BE2C (cell line): ENCODE measurements around the gene ANKRD31.
"Not testable (repeated sequence)": the region's sequence is repeated elsewhere in the genome, so short reads cannot be mapped to it uniquely, and the experiment has no call there.

Experiments
- DNase-seq: peaks from one replicate; pipeline ENCODE4 v3.0.0-alpha.2; 2020
- H3K27me3 ChIP-seq: fragments of 250-450 bp; sonication (Bioruptor Pico); 2 replicates; pipeline ENCODE4 v1.5.1; 2020; ENCODE audit warnings: mild to moderate bottlenecking
- H3K36me3 ChIP-seq: fragments of 250-450 bp; sonication (Bioruptor Pico); 2 replicates; pipeline ENCODE4 v1.5.1; 2020; ENCODE audit warnings: mild to moderate bottlenecking
- H3K4me1 ChIP-seq: fragments of 250-450 bp; sonication (Bioruptor Pico); 2 replicates; pipeline ENCODE4 v1.5.1; 2020
- H3K4me3 ChIP-seq: 2 replicates; pipeline ENCODE4 v1.5.1; 2011; ENCODE audit warnings: low read depth, low read length
- H3K9me3 ChIP-seq: fragments of 250-450 bp; sonication (Bioruptor Pico); 2 replicates; pipeline ENCODE4 v1.5.1; 2020
- TF ChIP-seq, protein P1 (sequence below): IDR thresholded peaks from 2 replicates; pipeline ENCODE4 v1.5.1; 2012; ENCODE audit warnings: mild to moderate bottlenecking, low read depth, low read length

Gene ANKRD31

DNA sequence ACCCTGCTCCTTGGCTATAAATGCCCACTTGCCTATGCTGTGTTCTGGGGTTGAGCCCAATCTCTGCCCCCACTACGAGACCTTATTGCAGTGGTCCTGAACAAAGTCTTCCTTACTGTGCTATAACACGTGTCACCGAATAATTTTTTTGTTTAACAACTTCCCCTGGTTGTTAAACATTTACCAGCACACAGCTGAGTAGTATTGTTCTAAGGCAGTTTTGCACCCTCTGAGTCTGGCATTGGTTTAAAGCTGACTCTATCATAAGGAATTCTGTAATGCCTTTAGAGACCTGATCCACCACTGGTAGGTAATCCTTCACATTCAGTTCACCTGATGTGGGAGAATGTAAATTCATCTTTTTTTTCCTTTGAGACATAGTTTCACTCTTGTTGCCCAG is 25.6 kb upstream of the ANKRD31 start:
- Histone ChIP-seq H3K9me3 (no peaks in the 10 kb centered on the region), H3K27me3 (peaks cover 3% of the 10 kb centered on the region; the same call in 1 of the 2 replicates), H3K4me1 (no peaks in the 10 kb centered on the region), H3K4me3 (no peak overlapping the region), H3K36me3 (no peaks in the 10 kb centered on the region)
- no peak for DNase-seq
- TF ChIP-seq, protein P1, sequence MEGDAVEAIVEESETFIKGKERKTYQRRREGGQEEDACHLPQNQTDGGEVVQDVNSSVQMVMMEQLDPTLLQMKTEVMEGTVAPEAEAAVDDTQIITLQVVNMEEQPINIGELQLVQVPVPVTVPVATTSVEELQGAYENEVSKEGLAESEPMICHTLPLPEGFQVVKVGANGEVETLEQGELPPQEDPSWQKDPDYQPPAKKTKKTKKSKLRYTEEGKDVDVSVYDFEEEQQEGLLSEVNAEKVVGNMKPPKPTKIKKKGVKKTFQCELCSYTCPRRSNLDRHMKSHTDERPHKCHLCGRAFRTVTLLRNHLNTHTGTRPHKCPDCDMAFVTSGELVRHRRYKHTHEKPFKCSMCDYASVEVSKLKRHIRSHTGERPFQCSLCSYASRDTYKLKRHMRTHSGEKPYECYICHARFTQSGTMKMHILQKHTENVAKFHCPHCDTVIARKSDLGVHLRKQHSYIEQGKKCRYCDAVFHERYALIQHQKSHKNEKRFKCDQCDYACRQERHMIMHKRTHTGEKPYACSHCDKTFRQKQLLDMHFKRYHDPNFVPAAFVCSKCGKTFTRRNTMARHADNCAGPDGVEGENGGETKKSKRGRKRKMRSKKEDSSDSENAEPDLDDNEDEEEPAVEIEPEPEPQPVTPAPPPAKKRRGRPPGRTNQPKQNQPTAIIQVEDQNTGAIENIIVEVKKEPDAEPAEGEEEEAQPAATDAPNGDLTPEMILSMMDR, result no peak

DNA sequence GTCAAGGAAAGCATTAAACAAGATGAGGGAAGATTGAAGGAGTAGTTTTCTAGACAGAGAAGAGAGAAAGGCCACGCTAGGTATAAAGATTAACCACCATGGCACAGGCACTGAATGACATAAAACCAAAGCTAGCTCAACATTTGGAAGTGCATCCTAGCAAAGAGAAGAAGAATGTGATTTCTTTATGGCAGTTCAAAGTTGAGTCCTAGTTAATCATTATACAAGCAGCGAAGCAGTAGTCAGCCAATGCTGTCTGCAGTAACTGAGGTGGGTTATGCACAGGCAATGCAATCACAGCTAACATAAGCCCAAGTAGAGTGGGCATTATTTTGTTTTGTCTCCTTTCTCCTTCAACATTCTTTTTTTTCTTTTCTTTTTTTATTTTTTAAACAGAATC is 24.0 kb upstream of the ANKRD31 start:
- Histone ChIP-seq H3K27me3 (peaks cover 3% of the 10 kb centered on the region; the same call in 1 of the 2 replicates), H3K4me3 (no peak overlapping the region), H3K36me3 (no peaks in the 10 kb centered on the region), H3K9me3 (no peaks in the 10 kb centered on the region), H3K4me1 (no peaks in the 10 kb centered on the region)
- TF ChIP-seq, protein P1, result no peak
- DNase-seq, result no peak

DNA sequence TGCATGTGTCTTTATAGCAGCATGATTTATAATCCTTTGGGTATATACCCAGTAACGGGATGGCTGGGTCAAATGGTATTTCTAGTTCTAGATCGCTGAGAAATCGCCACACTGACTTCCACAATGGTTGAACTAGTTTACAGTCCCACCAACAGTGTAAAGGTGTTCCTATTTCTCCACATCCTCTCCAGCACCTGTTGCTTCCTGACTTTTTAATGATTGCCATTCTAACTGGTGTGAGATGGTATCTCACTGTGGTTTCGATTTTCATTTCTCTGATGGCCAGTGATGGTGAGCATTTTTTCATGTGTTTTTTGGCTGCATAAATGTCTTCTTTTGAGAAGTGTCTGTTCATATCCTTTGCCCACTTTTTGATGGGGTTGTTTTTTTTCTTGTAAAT is 13.8 kb upstream of the ANKRD31 start:
- not testable (repeated sequence) for H3K27me3 ChIP-seq, H3K36me3 ChIP-seq, DNase-seq, H3K9me3 ChIP-seq, H3K4me1 ChIP-seq, H3K4me3 ChIP-seq

DNA sequence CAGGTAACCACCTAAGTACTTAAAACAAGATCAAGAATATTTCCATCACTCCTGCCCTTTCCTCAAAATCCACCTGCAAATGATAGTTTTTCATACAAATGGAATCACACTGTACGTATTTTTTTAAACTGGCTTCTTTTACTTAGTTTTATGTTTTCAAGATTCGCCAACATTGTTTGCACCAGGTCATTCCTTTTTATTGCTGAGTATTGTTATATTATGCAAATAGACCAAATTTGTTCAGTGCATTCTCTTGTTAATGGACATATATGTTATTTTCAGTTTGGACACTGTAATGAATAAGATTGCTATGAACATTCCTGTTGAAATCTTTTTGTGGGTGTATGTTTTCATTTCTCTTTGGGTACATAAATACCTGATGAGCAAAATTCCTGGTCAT is 8.3 kb upstream of the ANKRD31 start:
- no peaks in the 10 kb centered on the region for H3K4me1 ChIP-seq
- no peaks in the 10 kb centered on the region for H3K27me3 ChIP-seq
- no peak overlapping the region for H3K4me3 ChIP-seq
- no peak for DNase-seq
- TF ChIP-seq, protein P1, result no peak
- H3K9me3 ChIP-seq, result no peaks in the 10 kb centered on the region
- H3K36me3 ChIP-seq, result no peaks in the 10 kb centered on the region

DNA sequence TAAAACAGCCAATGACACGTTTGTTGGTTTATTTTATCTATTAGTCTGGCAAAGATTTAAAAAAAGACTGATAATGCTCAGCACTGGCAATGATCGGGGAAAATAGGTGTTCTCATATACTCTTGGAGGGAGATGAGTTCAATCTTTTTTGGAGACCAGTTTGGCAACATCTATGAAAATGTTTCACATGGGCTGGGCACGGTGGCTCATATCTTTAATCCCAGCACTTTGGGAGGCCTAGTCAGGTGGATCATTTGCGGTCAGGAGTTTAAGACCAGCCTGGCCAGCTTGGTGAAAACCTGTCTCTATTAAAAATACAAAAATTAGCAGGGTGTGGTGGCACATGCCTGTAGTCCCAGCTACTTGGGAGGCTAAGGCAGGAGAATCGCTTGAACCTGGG is 6.8 kb upstream of the ANKRD31 start:
- Histone ChIP-seq H3K27me3 (no peaks in the 10 kb centered on the region), H3K9me3 (no peaks in the 10 kb centered on the region), H3K36me3 (no peaks in the 10 kb centered on the region), H3K4me1 (no peaks in the 10 kb centered on the region), H3K4me3 (no peak overlapping the region)
- TF ChIP-seq, protein P1, result no peak
- no peak for DNase-seq

DNA sequence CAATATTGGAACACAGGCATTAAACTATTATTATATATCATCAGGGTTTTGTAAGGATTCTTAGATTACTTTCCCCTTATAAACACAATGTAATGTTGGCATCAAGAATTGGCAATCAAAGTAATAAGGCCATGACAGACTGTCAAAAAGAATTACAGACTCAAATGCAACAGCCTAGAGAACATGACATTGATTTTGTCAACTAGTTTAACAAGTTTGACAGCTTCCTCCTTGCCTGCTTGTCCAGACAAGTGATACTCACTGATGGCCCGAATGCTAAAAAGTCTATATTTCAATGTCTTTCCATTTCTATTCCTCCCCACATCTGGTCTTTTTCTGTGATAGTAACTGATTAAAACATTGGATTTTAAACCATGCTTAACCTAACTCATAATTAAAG is 6.4 kb upstream of the ANKRD31 start:
- Histone ChIP-seq H3K36me3 (no peaks in the 10 kb centered on the region), H3K9me3 (no peaks in the 10 kb centered on the region), H3K4me3 (no peak overlapping the region), H3K4me1 (no peaks in the 10 kb centered on the region), H3K27me3 (no peaks in the 10 kb centered on the region)
- DNase-seq, result no peak
- TF ChIP-seq, protein P1, result no peak

DNA sequence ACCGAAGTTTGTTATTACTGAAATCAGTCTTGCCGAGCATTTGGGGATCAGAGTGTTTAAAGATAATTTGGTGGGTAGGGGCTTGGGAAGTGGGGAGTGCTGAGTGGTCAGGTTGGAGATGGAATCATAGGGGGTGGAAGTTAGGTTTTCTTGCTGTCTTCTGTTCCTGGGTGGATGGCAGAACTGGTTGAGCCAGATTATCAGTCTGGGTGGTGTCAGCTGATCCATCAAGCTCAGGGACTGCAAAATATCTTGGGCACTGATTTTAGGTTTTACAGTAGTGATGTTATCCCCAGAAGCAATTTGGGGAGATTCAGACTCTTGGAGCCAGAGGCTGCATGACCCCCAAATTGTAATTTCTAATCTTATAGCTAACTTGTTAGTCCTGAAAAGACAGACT is 5.4 kb upstream of the ANKRD31 start:
- H3K4me3 ChIP-seq, result no peak overlapping the region
- DNase-seq, result no peak
- no peaks in the 10 kb centered on the region for H3K9me3 ChIP-seq
- H3K36me3 ChIP-seq, result no peaks in the 10 kb centered on the region
- no peaks in the 10 kb centered on the region for H3K27me3 ChIP-seq
- no peaks in the 10 kb centered on the region for H3K4me1 ChIP-seq
- TF ChIP-seq, protein P1, result no peak
